ENCODE measurements around the gene LAT. TPM values are rescaled to one million over a fixed set of nuclear protein-coding genes. Genes with fewer than 3 reads are reported as not detected.

The LAT gene
- total RNA-seq, 1 experiment from 2014 or later, result 4.3 TPM

GRCh38 chr16:28974437-28975157 lies 10.3 kb upstream of the LAT start, which contains the start of gene SPNS1:
TSS of gene SPNS1 (plus strand) at chr16:28974778. CDS start at chr16:28975152, 374 bp downstream.
- Histone ChIP-seq H2BK15ac (ENCODE audit: low read depth, low read length) (no peak within 1 kb of the TSS), H2BK5ac (ENCODE audit: insufficient read length, low read length) (no peak within 1 kb of the TSS), H2BK20ac (ENCODE audit: low read depth, low read length, poor library complexity, severe bottlenecking) (no peak within 1 kb of the TSS), H4K5ac (ENCODE audit: insufficient read length, low read depth, low read length) (no peak within 1 kb of the TSS), H3K56ac (ENCODE audit: insufficient read length, low read depth, low read length) (no peak within 1 kb of the TSS), H3K27ac (ENCODE audit: insufficient read length, low read depth, low read length) (peak within 1 kb of the TSS; percentile 31), H3K4ac (ENCODE audit: low read depth, low read length) (no peak within 1 kb of the TSS), H4K20me1 (ENCODE audit: control insufficient read depth, insufficient read depth, insufficient read length) (no peaks in the 10 kb centered on the region), H2BK120ac (ENCODE audit: low read depth, low read length, poor library complexity, severe bottlenecking) (no peak within 1 kb of the TSS), H4K8ac (replicated peaks; ENCODE audit: insufficient read length, low read depth, low read length) (no peak within 1 kb of the TSS), H3K4me1 (ENCODE audit: insufficient read depth, low read length) (no peaks in the 10 kb centered on the region), H2BK12ac (ENCODE audit: insufficient read length, low read depth, low read length) (no peak within 1 kb of the TSS), H3K18ac (ENCODE audit: insufficient read length, low read depth, low read length) (peak within 1 kb of the TSS; percentile 66), H3K79me1 (ENCODE audit: insufficient read depth, low read depth, low read length, poor library complexity, severe bottlenecking) (no peaks in the 10 kb centered on the region), H3T11ph (ENCODE audit: low read length) (no peak within 1 kb of the TSS), H2AFZ (ENCODE audit: low read length) (no peak within 1 kb of the TSS), H3K9me3 (ENCODE audit: control insufficient read depth, low read depth, low read length) (no peaks in the 10 kb centered on the region), H4K91ac (ENCODE audit: insufficient read length, low read depth, low read length) (no peak within 1 kb of the TSS), H3K27me3 (ENCODE audit: insufficient read depth, low read length) (no peaks in the 10 kb centered on the region), H3K9ac (ENCODE audit: extremely low read depth, insufficient read length, low read length) (peak within 1 kb of the TSS; percentile 80), H2AK5ac (ENCODE audit: insufficient read length, low read length) (no peak within 1 kb of the TSS), H3K79me2 (ENCODE audit: insufficient read depth, low read length) (no peaks in the 10 kb centered on the region), H3K23ac (ENCODE audit: insufficient read length, low read depth, low read length) (no peak within 1 kb of the TSS), H3K23me2 (ENCODE audit: insufficient read length, low read depth, low read length, poor library complexity, severe bottlenecking) (peaks cover 5% of the 10 kb centered on the region), H3K14ac (ENCODE audit: insufficient read depth, low read length) (peak within 1 kb of the TSS; percentile 82), H3K4me2 (ENCODE audit: insufficient read depth, insufficient read length, low read length) (peak within 1 kb of the TSS; percentile 92)
- H3K27me3 Mint-ChIP-seq (ENCODE audit: low read depth), result no peaks in the 10 kb centered on the region; the same call in 1 of the 2 replicates
- H3K36me3 Mint-ChIP-seq (ENCODE audit: insufficient read depth in 1 of 3, low read depth in 3 of 3), result peaks cover 3 to 7% (median 6%) of the 10 kb centered on the region in 3 experiments; a peak in 6 of 7 replicates
- peak within 1 kb of the TSS; percentile 89 to 94 for H3K4me3 Mint-ChIP-seq
- WGBS (ENCODE audit: extremely low coverage, insufficient read length, low lambda C conversion rate), result no CpG with 5 or more reads among the region's 60 CpGs
- H3K4me1 Mint-ChIP-seq, result peaks cover 6 to 9% of the 10 kb centered on the region in 2 experiments
- peak within 1 kb of the TSS; percentile 96 to 99 (median 99) for H3K27ac Mint-ChIP-seq
- no peak for TF ChIP-seq CTCF (conservative IDR thresholded peaks at IDR 0.05)
- DNase-seq, result peak; percentile 98
- H3K9me3 Mint-ChIP-seq, result no peaks in the 10 kb centered on the region
